ENCODE measurements around the gene MGAT3. TPM values are rescaled to one million over a fixed set of nuclear protein-coding genes. Genes with fewer than 3 reads are reported as not detected.

MGAT3 gene
- total RNA-seq, 5 donors from 2014 or later (not counting 1 experiment from before 2014, with no cell fraction given): 0.23 to 2.7 (median 1.1) TPM

DNA sequence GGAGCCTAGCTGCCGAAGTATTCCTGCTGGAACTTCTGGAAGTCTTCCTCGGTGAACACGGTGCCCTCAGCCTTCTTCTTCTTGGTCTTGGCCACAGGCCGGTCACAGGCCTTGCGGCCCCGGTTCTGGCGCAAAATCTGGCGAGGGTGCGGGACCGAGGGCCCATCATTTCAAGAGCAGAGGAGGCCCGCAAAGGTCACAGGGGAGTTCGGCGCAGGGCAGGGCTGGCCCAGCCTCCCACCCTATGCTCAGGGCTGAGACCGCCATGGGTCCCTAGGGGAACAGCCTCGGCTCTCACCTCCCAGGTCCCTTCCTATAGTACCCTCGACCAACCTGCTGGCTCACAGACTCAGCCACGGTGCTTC lies 72.7 kb downstream of the MGAT3 start:
- ChIA-PET POLR2A (interaction anchor here (0.5 to 1.5 kb wide), 5 partner anchors 9 to 515 kb away, joined by 3 to 19 read pairs (median 4); partner anchors contain the start of genes ATF4 (in 1 of the 2) and RPL3 (in 1 of the 2)), CTCF (interaction anchor here (0.6 to 2.7 kb wide), 21 partner anchors 9 to 1328 kb away, joined by 3 to 27 read pairs (median 8); partner anchors contain the start of genes ATF4 (in 1 of the 2), MIEF1 (in 1 of the 2), TAB1 (in 1 of the 2) and XPNPEP3 (in 1 of the 2))
- Histone ChIP-seq H3K27me3 (replicated peaks in 1 of 2; ENCODE audit: control insufficient read depth in 2 of 2, extremely low read depth in 1 of 2, insufficient read depth in 2 of 2, low read length in 1 of 2) (no peaks in the 10 kb centered on the region), H3K27ac (ENCODE audit: low read length) (no peak overlapping the region), H3K9me3 (no peaks in the 10 kb centered on the region), H3K4me1 (ENCODE audit: control insufficient read depth in 1 of 2, extremely low read depth in 1 of 2, insufficient read depth in 2 of 2, low read length in 2 of 2) (peaks cover 35 to 86% of the 10 kb centered on the region in 2 experiments), H3K4me3 (ENCODE audit: control insufficient read depth in 1 of 2, extremely low read depth in 1 of 2, low read length in 1 of 2) (no peak overlapping the region), H3K36me3 (ENCODE audit: control insufficient read depth in 2 of 2, extremely low read depth in 1 of 2, insufficient read depth in 1 of 2, low read length in 1 of 2) (peaks cover 7 to 44% of the 10 kb centered on the region in 2 donors)
- Mint-ChIP-seq H3K36me3 (peaks cover 22% of the 10 kb centered on the region), H3K9me3 (no peaks in the 10 kb centered on the region), H3K4me1 (peaks cover 77 to 82% (median 80%) of the 10 kb centered on the region in 3 donors), H3K27me3 (no peaks in the 10 kb centered on the region), H3K4me3 (peak overlapping the region; percentile 51 to 97 (median 56)), H3K27ac (peak overlapping the region; percentile 84 to 92)
- no peak for ATAC-seq (replicated peaks in 1 of 4)
- WGBS (ENCODE audit: insufficient coverage): 69% methylated on average over 17 of the region's 17 CpGs
- no peak for DNase-seq

DNA sequence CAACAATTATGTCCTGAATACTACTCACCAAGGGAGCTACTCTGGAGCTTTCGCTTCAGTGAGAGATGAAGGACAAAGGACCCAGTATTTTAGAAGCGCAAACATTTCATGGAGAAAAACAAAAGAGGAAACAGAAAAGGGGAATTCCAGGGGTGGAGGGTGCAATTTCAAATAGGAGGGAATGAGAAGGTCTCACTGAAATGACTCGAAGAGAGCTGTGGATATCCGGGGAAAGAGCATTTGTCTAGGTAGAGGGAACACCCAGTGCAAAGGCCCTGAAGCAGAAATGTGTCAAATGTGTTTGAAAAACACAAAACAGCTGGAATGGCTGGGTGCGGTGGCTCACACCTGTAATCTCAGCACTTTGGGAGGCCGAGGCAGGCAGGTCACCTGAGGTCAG lies 73.3 kb downstream of the MGAT3 start:
- Histone ChIP-seq H3K27me3 (replicated peaks in 1 of 2; ENCODE audit: control insufficient read depth in 2 of 2, extremely low read depth in 1 of 2, insufficient read depth in 2 of 2, low read length in 1 of 2) (no peaks in the 10 kb centered on the region), H3K4me1 (ENCODE audit: control insufficient read depth in 1 of 2, extremely low read depth in 1 of 2, insufficient read depth in 2 of 2, low read length in 2 of 2) (peaks cover 35 to 87% of the 10 kb centered on the region in 2 experiments), H3K4me3 (ENCODE audit: control insufficient read depth in 1 of 2, extremely low read depth in 1 of 2, low read length in 1 of 2) (no peak overlapping the region), H3K36me3 (ENCODE audit: control insufficient read depth in 2 of 2, extremely low read depth in 1 of 2, insufficient read depth in 1 of 2, low read length in 1 of 2) (peaks cover 3 to 40% of the 10 kb centered on the region in 2 donors), H3K27ac (ENCODE audit: low read length) (peak overlapping the region; percentile 5), H3K9me3 (no peaks in the 10 kb centered on the region)
- H3K4me1 Mint-ChIP-seq: peaks cover 72 to 76% (median 73%) of the 10 kb centered on the region in 3 donors
- H3K27ac Mint-ChIP-seq: peak overlapping the region; percentile 71 to 92
- no peaks in the 10 kb centered on the region for H3K27me3 Mint-ChIP-seq
- peaks cover 18% of the 10 kb centered on the region for H3K36me3 Mint-ChIP-seq
- no peaks in the 10 kb centered on the region for H3K9me3 Mint-ChIP-seq
- H3K4me3 Mint-ChIP-seq: peak overlapping the region in 2 of 3 donors; percentile 92 to 97
- no peak for ATAC-seq (replicated peaks in 1 of 4)
- CTCF ChIA-PET: interaction anchor here (0.5 to 2.7 kb wide), 8 partner anchors 10 to 756 kb away, joined by 3 to 27 read pairs (median 6); partner anchors contain the start of gene MIEF1 (in 1 of the 2)
- no peak for DNase-seq
- 83% methylated on average over 5 of the region's 6 CpGs for WGBS (ENCODE audit: insufficient coverage)
- POLR2A ChIA-PET: interaction anchor here (0.5 to 1.2 kb wide), 5 partner anchors 11 to 514 kb away, joined by 3 to 11 read pairs (median 4); no protein-coding TSS in a partner anchor

DNA sequence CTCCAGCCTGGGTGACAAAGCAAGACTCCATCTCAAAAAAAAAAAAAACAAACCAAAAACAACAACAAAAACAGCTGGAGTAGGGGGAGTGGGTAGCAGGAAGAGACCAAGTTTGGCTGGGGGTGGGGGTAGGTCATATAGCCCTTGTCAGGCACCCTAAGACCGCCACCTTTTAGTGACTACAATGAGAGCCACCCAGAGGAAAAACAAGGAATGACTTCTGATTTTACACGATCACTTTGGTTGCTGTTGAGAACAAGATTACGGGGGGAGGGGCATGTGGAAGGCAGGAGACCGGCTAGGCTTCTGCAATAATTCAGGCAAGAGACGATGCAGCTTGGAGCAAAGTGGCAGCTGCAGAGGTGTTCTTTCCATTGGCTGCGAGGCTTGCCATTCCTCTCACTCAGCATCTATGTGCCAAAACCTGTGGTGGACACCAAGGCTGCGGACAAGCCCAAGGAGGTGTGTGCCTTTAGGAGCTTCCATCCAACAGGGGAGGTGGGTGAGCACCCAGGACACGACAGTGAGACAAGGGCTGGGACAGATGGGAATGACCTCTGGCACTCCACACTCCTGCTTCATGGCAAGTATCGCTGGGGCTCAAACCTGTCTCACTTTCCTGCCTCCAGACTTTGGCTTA lies 74.0 kb downstream of the MGAT3 start:
- ATAC-seq (replicated peaks in 1 of 4): no peak
- peaks cover 35 to 82% of the 10 kb centered on the region in 2 experiments for H3K4me1 ChIP-seq (ENCODE audit: control insufficient read depth in 1 of 2, extremely low read depth in 1 of 2, insufficient read depth in 2 of 2, low read length in 2 of 2)
- peak in 3 of 35 experiments; percentile 25 to 62 (median 33) for DNase-seq
- Mint-ChIP-seq H3K27me3 (no peaks in the 10 kb centered on the region), H3K27ac (peak overlapping the region; percentile 94 to 97), H3K4me3 (peak overlapping the region; percentile 92 to 97 (median 95)), H3K9me3 (no peaks in the 10 kb centered on the region), H3K36me3 (peaks cover 18% of the 10 kb centered on the region), H3K4me1 (peaks cover 66 to 70% (median 66%) of the 10 kb centered on the region in 3 donors)
- H3K9me3 ChIP-seq: no peaks in the 10 kb centered on the region
- POLR2A ChIA-PET: interaction anchor here (0.6 to 1.4 kb wide), 5 partner anchors 41 to 514 kb away, joined by 3 to 5 read pairs (median 3); no protein-coding TSS in a partner anchor
- no peak overlapping the region for H3K4me3 ChIP-seq (ENCODE audit: control insufficient read depth in 1 of 2, extremely low read depth in 1 of 2, low read length in 1 of 2)
- H3K27ac ChIP-seq (ENCODE audit: low read length): no peak overlapping the region
- peaks cover 3 to 37% of the 10 kb centered on the region in 2 donors for H3K36me3 ChIP-seq (ENCODE audit: control insufficient read depth in 2 of 2, extremely low read depth in 1 of 2, insufficient read depth in 1 of 2, low read length in 1 of 2)
- WGBS (ENCODE audit: insufficient coverage): 50% methylated on average over 6 of the region's 9 CpGs
- CTCF ChIA-PET: interaction anchor here (0.5 to 2.7 kb wide), 11 partner anchors 11 to 755 kb away, joined by 3 to 17 read pairs (median 5); no protein-coding TSS in a partner anchor
- H3K27me3 ChIP-seq (replicated peaks in 1 of 2; ENCODE audit: control insufficient read depth in 2 of 2, extremely low read depth in 1 of 2, insufficient read depth in 2 of 2, low read length in 1 of 2): no peaks in the 10 kb centered on the region

DNA sequence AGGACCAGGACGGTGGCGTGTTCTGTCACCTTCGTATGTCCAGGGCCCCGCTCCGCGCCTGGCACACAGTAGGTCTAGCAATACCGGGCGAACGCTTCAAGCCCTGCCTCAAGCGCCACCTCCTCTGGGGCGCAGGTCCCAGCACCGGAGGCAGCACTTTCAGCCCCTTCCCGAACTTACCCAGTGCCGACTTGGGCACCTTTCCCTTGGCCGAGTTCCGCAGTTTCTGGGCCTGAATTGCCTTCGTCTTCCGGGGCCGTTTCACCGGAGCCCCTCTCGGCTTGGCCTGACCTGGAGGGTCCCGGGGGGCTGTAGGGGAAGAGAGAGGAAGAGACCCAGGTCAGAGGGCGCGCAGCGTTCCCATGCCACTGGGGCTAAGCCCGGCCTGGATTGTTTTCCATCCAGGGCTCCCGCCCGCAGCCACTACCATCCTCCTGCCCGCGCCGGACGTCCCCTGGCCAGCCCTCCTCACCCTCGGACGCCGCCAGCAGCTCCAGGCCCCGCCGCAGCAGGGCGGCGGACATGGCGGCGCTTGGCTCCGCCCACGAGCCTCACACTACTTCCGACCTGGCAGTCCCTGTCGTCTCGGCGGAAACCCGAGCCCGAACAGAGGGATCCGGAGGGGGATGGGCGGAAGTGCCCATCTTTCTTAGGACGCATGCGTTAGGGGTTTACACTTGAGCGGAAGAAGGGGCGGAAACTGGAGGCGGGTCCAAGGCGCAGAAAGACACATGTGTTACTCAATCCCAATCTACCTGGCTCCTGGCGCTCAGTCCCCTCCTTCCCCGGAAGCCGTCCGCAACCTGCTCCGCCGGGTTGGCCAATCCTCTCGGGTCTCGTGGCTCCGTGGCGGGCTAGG lies 75.6 kb downstream of the MGAT3 start, which contains the start of gene RPS19BP1:
RPS19BP1 (minus strand) TSS at position 534 of the 859 bp plus-strand sequence; CDS start at position 524, 10 bp downstream.
- WGBS (ENCODE audit: insufficient coverage): 2% methylated on average over 47 of the region's 67 CpGs

DNA sequence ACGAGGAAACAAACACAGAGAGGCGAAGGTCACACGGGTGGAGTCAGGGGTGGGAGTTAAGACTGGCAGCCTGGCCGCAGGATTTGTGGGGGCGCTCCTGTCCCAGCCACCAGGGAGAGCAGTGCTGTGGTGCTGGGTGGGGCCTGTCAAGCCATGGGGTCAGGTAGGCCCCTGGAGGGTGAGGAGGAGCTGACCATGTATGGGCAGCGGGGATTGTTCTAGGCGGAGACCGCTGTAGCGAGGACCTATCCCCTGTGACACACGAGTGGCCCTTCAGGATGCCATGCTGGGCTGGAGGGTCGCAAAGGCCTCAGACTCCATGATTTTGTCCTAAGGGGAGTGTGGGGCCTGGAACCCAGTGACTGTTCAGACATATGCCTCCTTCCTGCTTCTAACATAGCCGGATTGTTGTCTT lies 77.3 kb downstream of the MGAT3 start:
- H3K27me3 Mint-ChIP-seq: no peaks in the 10 kb centered on the region
- Histone ChIP-seq H3K27ac (ENCODE audit: low read length) (no peak overlapping the region), H3K9me3 (no peaks in the 10 kb centered on the region), H3K4me1 (ENCODE audit: control insufficient read depth in 1 of 2, extremely low read depth in 1 of 2, insufficient read depth in 2 of 2, low read length in 2 of 2) (peaks cover 16 to 49% of the 10 kb centered on the region in 2 experiments), H3K27me3 (replicated peaks in 1 of 2; ENCODE audit: control insufficient read depth in 2 of 2, extremely low read depth in 1 of 2, insufficient read depth in 2 of 2, low read length in 1 of 2) (peaks cover 0 to 2% of the 10 kb centered on the region in 2 experiments), H3K4me3 (ENCODE audit: control insufficient read depth in 1 of 2, extremely low read depth in 1 of 2, low read length in 1 of 2) (no peak overlapping the region), H3K36me3 (ENCODE audit: control insufficient read depth in 2 of 2, extremely low read depth in 1 of 2, insufficient read depth in 1 of 2, low read length in 1 of 2) (peaks cover 0 to 17% of the 10 kb centered on the region in 2 donors)
- ChIA-PET CTCF (interaction anchor here (0.6 to 2.0 kb wide), 5 partner anchors 490 to 815 kb away, joined by 3 to 8 read pairs (median 3); no protein-coding TSS in a partner anchor), POLR2A (interaction anchor here (0.5 to 1.3 kb wide), 3 partner anchors 14 to 510 kb away, joined by 3 read pairs; partner anchors contain the start of gene ATF4 (in 1 of the 2))
- WGBS (ENCODE audit: insufficient coverage): 89% methylated on average over 9 of the region's 12 CpGs
- no peak overlapping the region for H3K4me3 Mint-ChIP-seq
- peaks cover 36 to 41% (median 38%) of the 10 kb centered on the region in 3 donors for H3K4me1 Mint-ChIP-seq
- H3K9me3 Mint-ChIP-seq: no peaks in the 10 kb centered on the region
- ATAC-seq (replicated peaks in 1 of 4) (no peak), DNase-seq (peak in 1 of 35 experiments; percentile 16)
- H3K36me3 Mint-ChIP-seq: peaks cover 14% of the 10 kb centered on the region
- H3K27ac Mint-ChIP-seq: peak overlapping the region; percentile 39 to 52

More for the DNA sequence above, 75.6 kb downstream of the MGAT3 start, which contains the start of gene RPS19BP1:
- DNase-seq (peak; percentile 97 to 100 (median 99)), ATAC-seq (replicated peaks in 1 of 4) (peak; percentile 84 to 87 (median 86))
- Histone ChIP-seq H3K27ac (ENCODE audit: low read length) (peak within 1 kb of the TSS; percentile 76), H3K4me1 (ENCODE audit: control insufficient read depth in 1 of 2, extremely low read depth in 1 of 2, insufficient read depth in 2 of 2, low read length in 2 of 2) (peaks cover 27 to 65% of the 10 kb centered on the region in 2 experiments), H3K9me3 (no peaks in the 10 kb centered on the region), H3K27me3 (replicated peaks in 1 of 2; ENCODE audit: control insufficient read depth in 2 of 2, extremely low read depth in 1 of 2, insufficient read depth in 2 of 2, low read length in 1 of 2) (peaks cover 0 to 2% of the 10 kb centered on the region in 2 experiments), H3K36me3 (ENCODE audit: control insufficient read depth in 2 of 2, extremely low read depth in 1 of 2, insufficient read depth in 1 of 2, low read length in 1 of 2) (peaks cover 3 to 32% of the 10 kb centered on the region in 2 donors), H3K4me3 (ENCODE audit: control insufficient read depth in 1 of 2, extremely low read depth in 1 of 2, low read length in 1 of 2) (peak within 1 kb of the TSS; percentile 89 to 92)
- peaks cover 18% of the 10 kb centered on the region for H3K36me3 Mint-ChIP-seq
- no peaks in the 10 kb centered on the region for H3K27me3 Mint-ChIP-seq
- H3K4me3 Mint-ChIP-seq: peak within 1 kb of the TSS; percentile 92 to 97 (median 95)
- H3K27ac Mint-ChIP-seq: peak within 1 kb of the TSS; percentile 94 to 97
- no peaks in the 10 kb centered on the region for H3K9me3 Mint-ChIP-seq
- ChIA-PET POLR2A (interaction anchor here (0.5 to 1.4 kb wide), 2 partner anchors 9 to 512 kb away, joined by 3 to 11 read pairs; no protein-coding TSS in a partner anchor), CTCF (interaction anchor here in 1 of 2 donors (1.0 to 1.5 kb wide), 2 partner anchors 38 to 512 kb away, joined by 4 to 6 read pairs; no protein-coding TSS in a partner anchor)
- peaks cover 52 to 58% (median 53%) of the 10 kb centered on the region in 3 donors for H3K4me1 Mint-ChIP-seq
